ENCODE data around the gene RAD50.

- no peak for TF ChIP-seq BACH2 (CRISPR knock-in tag; IDR thresholded peaks at IDR 0.05; ENCODE audit: borderline replicate concordance)
- no peak for TF ChIP-seq PATZ1 (CRISPR knock-in tag; IDR thresholded peaks at IDR 0.05; ENCODE audit: borderline replicate concordance)
- no peak for TF ChIP-seq ZNF70 (CRISPR knock-in tag; IDR thresholded peaks at IDR 0.05)
- no peak for TF ChIP-seq CSRNP3 (CRISPR knock-in tag; IDR thresholded peaks at IDR 0.05)
- TF ChIP-seq RARB (CRISPR knock-in tag; IDR thresholded peaks at IDR 0.05) = no peak
- TF ChIP-seq CSDC2 (CRISPR knock-in tag; IDR thresholded peaks at IDR 0.05) = no peak
These were observed 119.3 kb downstream of the RAD50 start for GRCh38 chr5:132675936-132676689.

All from SK-N-SH treated with all-trans-retinoic acid at 6 μM for 48 hours (cell line).